ENCODE measurements around the gene NRROS. TPM values are rescaled to one million over a fixed set of nuclear protein-coding genes. Genes with fewer than 3 reads are reported as not detected.

NRROS gene
- total and polyA plus RNA-seq, 2 of the 13 experiments (the other 11 are each of a cell fraction or from before 2014, with no cell fraction given): not detected

GRCh38 chr3:196694941-196695848 lies 55.7 kb downstream of the NRROS start (continued):
- TF ChIP-seq MTA3 (CRISPR knock-in tag; IDR thresholded peaks at IDR 0.05): no peak
- no peak for TF ChIP-seq SAP130 (CRISPR knock-in tag; IDR thresholded peaks at IDR 0.05; ENCODE audit: low read depth)

- no peaks in the 10 kb centered on the region for H4K20me1 ChIP-seq (ENCODE audit: insufficient read depth, low read length)
- H3K27ac ChIP-seq (ENCODE audit: extremely low read length, insufficient read depth, low read length): no peak overlapping the region
- no peaks in the 10 kb centered on the region for H3K36me3 ChIP-seq (replicated peaks in 1 of 2; ENCODE audit: control insufficient read depth in 1 of 2, insufficient read depth in 2 of 2, low read length in 2 of 2)
- ChIA-PET CTCF (ENCODE audit: low intra/inter-chr PET ratio, low total read pairs) (no interaction called here), POLR2A (no interaction called here)
- DNase-seq (ENCODE audit: low spot score) (no peak), FAIRE-seq (no peak), ATAC-seq (no peak)
- in situ Hi-C loops (cut with HindIII; ENCODE audit: extremely low pct_ligation_motif_present, low pct_unique_long_range_greater_than_20kb) (no loop called here), intact Hi-C loops (cut with micrococcal nuclease; ENCODE audit: unreplicated experiment) (no loop called here)
- no TSS peak for BruUV-seq (replicated peaks)
- no peaks in the 10 kb centered on the region for H3K4me1 ChIP-seq (ENCODE audit: insufficient read depth, low read length)
- no peak overlapping the region for H3K4me3 ChIP-seq (replicated peaks in 1 of 3; ENCODE audit: insufficient read depth in 1 of 3, low read depth in 2 of 3, low read length in 3 of 3)
- WGBS (ENCODE audit: low lambda C conversion rate): 84% methylated on average over 5 of the region's 5 CpGs
- no peak overlapping the region for H2AFZ ChIP-seq (ENCODE audit: low read length)
- no peak overlapping the region for H3K9ac ChIP-seq (ENCODE audit: insufficient read depth, low read depth, low read length)
- no peaks in the 10 kb centered on the region for H3K9me3 ChIP-seq (ENCODE audit: low read length)
- H3K27me3 ChIP-seq (ENCODE audit: control insufficient read depth in 1 of 2, insufficient read depth in 2 of 2, low read length in 2 of 2): peaks cover 0 to 11% of the 10 kb centered on the region in 2 experiments; a peak in 2 of 5 replicates
- no peaks in the 10 kb centered on the region for H3K79me2 ChIP-seq (ENCODE audit: insufficient read depth, low read length)
- H3K4me2 ChIP-seq (ENCODE audit: low read depth, low read length): no peak overlapping the region
- no peak for TF ChIP-seq NKX3-1 (CRISPR knock-in tag; IDR thresholded peaks at IDR 0.05)
- no peak for TF ChIP-seq FOXO1 (CRISPR knock-in tag; IDR thresholded peaks at IDR 0.05)
- no peak for TF ChIP-seq FOXK2 (IDR thresholded peaks at IDR 0.05)
- TF ChIP-seq ZNF136 (CRISPR knock-in tag; IDR thresholded peaks at IDR 0.05; ENCODE audit: low read depth): no peak
- TF ChIP-seq DPF2 (CRISPR knock-in tag; IDR thresholded peaks at IDR 0.05; ENCODE audit: borderline replicate concordance, low read depth): no peak
- no peak for TF ChIP-seq ARHGAP35 (CRISPR knock-in tag; IDR thresholded peaks at IDR 0.05; ENCODE audit: borderline replicate concordance)
- no peak for TF ChIP-seq ZNF10 (CRISPR knock-in tag; IDR thresholded peaks at IDR 0.05; ENCODE audit: borderline replicate concordance, low read depth)
- TF ChIP-seq ZNF576 (CRISPR knock-in tag; IDR thresholded peaks at IDR 0.05): no peak
- no peak for TF ChIP-seq THAP9 (CRISPR knock-in tag; IDR thresholded peaks at IDR 0.05; ENCODE audit: borderline replicate concordance)
- no peak for TF ChIP-seq ZBTB44 (CRISPR knock-in tag; IDR thresholded peaks at IDR 0.05)
- TF ChIP-seq MNT (IDR thresholded peaks at IDR 0.05): no peak
- TF ChIP-seq MYC (CRISPR knock-in tag; IDR thresholded peaks at IDR 0.05; ENCODE audit: borderline replicate concordance): no peak
- TF ChIP-seq TAF1 (CRISPR knock-in tag; IDR thresholded peaks at IDR 0.05): no peak
- no peak for TF ChIP-seq SCMH1 (CRISPR knock-in tag; IDR thresholded peaks at IDR 0.05; ENCODE audit: borderline replicate concordance)
- no peak for TF ChIP-seq ZNF343 (CRISPR knock-in tag; IDR thresholded peaks at IDR 0.05)
These were observed 56.3 kb downstream of the NRROS start for GRCh38 chr3:196695849-196696226.

Data from HepG2 (cell line).